B cell (primary cell): ENCODE data around the gene KCNJ10. TPM values are rescaled to one million over a fixed set of nuclear protein-coding genes. Genes with fewer than 3 reads are reported as not detected.

ENCODE experiments used
- ATAC-seq: fragments of 200-7000 bp; cut with Tn5 transposase; one replicate; pipeline ENCODE4 v1.10.0; 2021; ENCODE audit warnings: low read depth, mild to moderate bottlenecking, moderate number of reproducible peaks, moderate library complexity
- CTCF ChIA-PET: fragments of 350-600 bp; sonication (Branson Sonifier 250); formaldehyde crosslinking; loops from one replicate; lab custom pipeline; 2021; ENCODE audit warnings: antibody characterized with exemption, inconsistent platforms; lab: Charles Lee
- POLR2A ChIA-PET: fragments of 350-600 bp; sonication (Branson Sonifier 250); formaldehyde crosslinking; loops from one replicate; lab custom pipeline; 2021; ENCODE audit warnings: antibody characterized with exemption; lab: Charles Lee
- DNase-seq: peaks from one replicate; pipeline ENCODE4 v3.0.0; 2013
- H2AFZ ChIP-seq: 2 replicates; pipeline ENCODE4 v1.6.1; 2012; ENCODE audit warnings: mild to moderate bottlenecking, low read depth, low read length; ENCODE audit not compliant: insufficient read depth, poor library complexity, severe bottlenecking
- H3K27ac ChIP-seq, 2 donors: 1 replicate in 1 of 2; 2 replicates in 1 of 2; pipeline ENCODE4 v1.5.1; 2012 to 2013; ENCODE audit warnings: low read length in 2 of 2, mild to moderate bottlenecking in 2 of 2, moderate library complexity in 1 of 2
- H3K27me3 ChIP-seq, 4 experiments: fragments of 200-600 bp in 1 of 4; sonication (generic) in 1 of 4; replicated peaks in 1 of 4; 1 replicate in 2 of 4; 2 replicates in 2 of 4; pipeline versions ENCODE4 v1.6.1 to v1.7.0; 2013 to 2016; ENCODE audit warnings: low read length in 3 of 4, mild to moderate bottlenecking in 2 of 4, mixed read lengths in 1 of 4, moderate library complexity in 1 of 4; ENCODE audit not compliant: insufficient read depth in 4 of 4, control insufficient read depth in 3 of 4; ENCODE audit errors: control extremely low read depth in 1 of 4
- H3K36me3 ChIP-seq, 2 experiments: replicated peaks in 1 of 2; 1 replicate in 1 of 2; 2 replicates in 1 of 2; pipeline versions ENCODE4 v1.6.1 to v1.7.1; 2013; ENCODE audit warnings: low read length in 1 of 2; ENCODE audit not compliant: insufficient read depth in 2 of 2, control insufficient read depth in 1 of 2; ENCODE audit errors: control extremely low read depth in 1 of 2, extremely low read depth in 1 of 2
- H3K4me1 ChIP-seq, 2 donors: fragments of 200-600 bp in 1 of 2; sonication (generic) in 1 of 2; 1 replicate in 1 of 2; 2 replicates in 1 of 2; pipeline versions ENCODE4 v1.5.1 to v1.6.1; 2013 to 2017; ENCODE audit warnings: low read length in 2 of 2; ENCODE audit not compliant: control insufficient read depth in 2 of 2, insufficient read depth in 2 of 2
- H3K4me2 ChIP-seq: replicated peaks from 2 replicates; pipeline ENCODE3; 2012; ENCODE audit warnings: mild to moderate bottlenecking, low read depth, low read length; ENCODE audit not compliant: poor library complexity, severe bottlenecking
- H3K4me3 ChIP-seq, 5 experiments: fragments of 200-600 bp in 1 of 5; sonication (generic) in 1 of 5; 1 replicate in 3 of 5; 2 replicates in 2 of 5; pipeline versions ENCODE4 v1.5.1 to v1.7.0; 2011 to 2016; ENCODE audit warnings: low read length in 4 of 5, mild to moderate bottlenecking in 4 of 5, low read depth in 2 of 5, control low read depth in 1 of 5, moderate library complexity in 1 of 5; ENCODE audit not compliant: insufficient read depth in 1 of 5; ENCODE audit errors: control extremely low read depth in 1 of 5, extremely low read depth in 1 of 5
- H3K79me2 ChIP-seq: fragments of 200-600 bp; sonication (generic); one replicate; pipeline ENCODE4 v1.6.0; 2016; ENCODE audit warnings: low read length; ENCODE audit not compliant: control insufficient read depth, insufficient read depth
- H3K9ac ChIP-seq: fragments of 200-600 bp; sonication (generic); 2 replicates; pipeline ENCODE4 v1.6.1; 2017; ENCODE audit warnings: mild to moderate bottlenecking, low read length, moderate library complexity
- H3K9me3 ChIP-seq, 3 donors: one replicate each; pipeline versions ENCODE4 v1.6.1 to v1.7.1; 2013; ENCODE audit warnings: low read length in 2 of 3; ENCODE audit not compliant: control insufficient read depth in 2 of 3, insufficient read depth in 1 of 3; ENCODE audit errors: control extremely low read depth in 1 of 3
- H4K20me1 ChIP-seq: 2 replicates; pipeline ENCODE4 v1.6.0; 2012; ENCODE audit warnings: mild to moderate bottlenecking, low read length; ENCODE audit not compliant: insufficient read depth, control insufficient read depth, poor library complexity, severe bottlenecking
- H3K27ac Mint-ChIP-seq: one replicate; pipeline ENCODE4 v1.8.0; 2021; ENCODE audit warnings: mixed read lengths
- H3K27me3 Mint-ChIP-seq: one replicate; pipeline ENCODE4 v1.8.0; 2021; ENCODE audit warnings: mixed read lengths
- H3K4me1 Mint-ChIP-seq: one replicate; pipeline ENCODE4 v1.8.0; 2021; ENCODE audit warnings: mixed read lengths
- H3K4me3 Mint-ChIP-seq: one replicate; pipeline ENCODE4 v1.8.0; 2021; ENCODE audit warnings: mixed read lengths
- H3K9me3 Mint-ChIP-seq: one replicate; pipeline ENCODE4 v1.8.0; 2022; ENCODE audit warnings: mixed read lengths; ENCODE audit not compliant: insufficient read depth
- EZH2 ChIP-seq: IDR thresholded peaks from 2 replicates; pipeline ENCODE4 v1.6.1; 2012; ENCODE audit warnings: borderline replicate concordance, low read depth, mild to moderate bottlenecking, moderate library complexity, low read length; ENCODE audit not compliant: insufficient read depth, poor library complexity, severe bottlenecking
- WGBS: methylation state at CpG from one replicate; pipeline ENCODE4 v1.1.5; 2013; ENCODE audit warnings: missing lambda C conversion rate; ENCODE audit not compliant: insufficient coverage; 5-methylcytosine and 5-hydroxymethylcytosine counted together
- intact Hi-C: fragments of 100-400 bp; cut with micrococcal nuclease; formaldehyde crosslinking; loops from one replicate; pipeline ENCODE4 v1.10.0; 2022
- polyA plus RNA-seq: library from polyadenylated mRNA; depleted of rRNA; stranded (reverse); fragments of >200 nt; gene quantifications from 2 replicates; pipeline ENCODE4 v1.2.3, GENCODE V29; 2012
- total RNA-seq, 2 donors: library from RNA; stranded (reverse); fragments of 120-200 nt in 1 of 2; gene quantifications; 1 replicate in 1 of 2; 2 replicates in 1 of 2; pipeline versions ENCODE4 v1.2.3 to v1.2.4, GENCODE V29; 2013 to 2022
- TF ChIP-seq, protein P1 (sequence below): fragments of 200-600 bp; IDR thresholded peaks from one replicate; pipeline ENCODE4 v1.8.0; 2022; ENCODE audit warnings: antibody characterized with exemption, mild to moderate bottlenecking

The KCNJ10 gene
- total and polyA plus RNA-seq, 2 donors (not counting 1 experiment from before 2014, with no cell fraction given) = not detected

- intact Hi-C loops = no loop called here
- no peak overlapping the region for H3K9ac ChIP-seq
- Mint-ChIP-seq H3K9me3 (no peaks in the 10 kb centered on the region), H3K4me1 (peaks cover 4% of the 10 kb centered on the region), H3K27ac (no peak overlapping the region), H3K4me3 (no peak overlapping the region), H3K27me3 (peaks cover 42% of the 10 kb centered on the region)
- H3K27me3 ChIP-seq = peaks cover 0 to 37% (median 7%) of the 10 kb centered on the region in 4 experiments
- no peaks in the 10 kb centered on the region for H3K9me3 ChIP-seq
- no peaks in the 10 kb centered on the region for H3K36me3 ChIP-seq
- no peaks in the 10 kb centered on the region for H3K79me2 ChIP-seq
- TF ChIP-seq, protein P1, sequence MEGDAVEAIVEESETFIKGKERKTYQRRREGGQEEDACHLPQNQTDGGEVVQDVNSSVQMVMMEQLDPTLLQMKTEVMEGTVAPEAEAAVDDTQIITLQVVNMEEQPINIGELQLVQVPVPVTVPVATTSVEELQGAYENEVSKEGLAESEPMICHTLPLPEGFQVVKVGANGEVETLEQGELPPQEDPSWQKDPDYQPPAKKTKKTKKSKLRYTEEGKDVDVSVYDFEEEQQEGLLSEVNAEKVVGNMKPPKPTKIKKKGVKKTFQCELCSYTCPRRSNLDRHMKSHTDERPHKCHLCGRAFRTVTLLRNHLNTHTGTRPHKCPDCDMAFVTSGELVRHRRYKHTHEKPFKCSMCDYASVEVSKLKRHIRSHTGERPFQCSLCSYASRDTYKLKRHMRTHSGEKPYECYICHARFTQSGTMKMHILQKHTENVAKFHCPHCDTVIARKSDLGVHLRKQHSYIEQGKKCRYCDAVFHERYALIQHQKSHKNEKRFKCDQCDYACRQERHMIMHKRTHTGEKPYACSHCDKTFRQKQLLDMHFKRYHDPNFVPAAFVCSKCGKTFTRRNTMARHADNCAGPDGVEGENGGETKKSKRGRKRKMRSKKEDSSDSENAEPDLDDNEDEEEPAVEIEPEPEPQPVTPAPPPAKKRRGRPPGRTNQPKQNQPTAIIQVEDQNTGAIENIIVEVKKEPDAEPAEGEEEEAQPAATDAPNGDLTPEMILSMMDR = no peak
- no peak for TF ChIP-seq EZH2
- DNase-seq (no peak), ATAC-seq (no peak)
- 78% methylated on average over 1 of the region's 3 CpGs for WGBS
- H4K20me1 ChIP-seq = no peaks in the 10 kb centered on the region
- peaks cover 2 to 3% of the 10 kb centered on the region in 2 donors for H3K4me1 ChIP-seq
- ChIA-PET CTCF (interaction anchor here (1.5 to 2.2 kb wide), 2 partner anchors 14 to 18 kb away, joined by 4 to 12 read pairs; no protein-coding TSS in a partner anchor), POLR2A (no interaction called here)
- H2AFZ ChIP-seq = no peak overlapping the region
- H3K4me3 ChIP-seq = no peak overlapping the region
- no peak overlapping the region for H3K4me2 ChIP-seq
- no peak overlapping the region for H3K27ac ChIP-seq
Measured at GRCh38 chr1:160064746-160065145, 5.2 kb downstream of the KCNJ10 start.

- H3K27me3 ChIP-seq = peaks cover 0 to 36% (median 3%) of the 10 kb centered on the region in 4 experiments
- H3K4me2 ChIP-seq = no peak overlapping the region
- no peak overlapping the region for H3K4me3 Mint-ChIP-seq
- H3K27ac Mint-ChIP-seq = no peak overlapping the region
- DNase-seq = no peak
- H3K9ac ChIP-seq = no peak overlapping the region
- POLR2A ChIA-PET = no interaction called here
- intact Hi-C loops = no loop called here
- TF ChIP-seq, protein P1 = no peak
- no peaks in the 10 kb centered on the region for H3K4me1 ChIP-seq
- no peaks in the 10 kb centered on the region for H3K36me3 ChIP-seq
- ATAC-seq = no peak
- H3K9me3 Mint-ChIP-seq = no peaks in the 10 kb centered on the region
- H4K20me1 ChIP-seq = no peaks in the 10 kb centered on the region
- CTCF ChIA-PET = interaction anchor here (0.9 to 2.2 kb wide), 3 partner anchors 10 to 15 kb away, joined by 3 to 12 read pairs (median 3); no protein-coding TSS in a partner anchor
- H3K27ac ChIP-seq = no peak overlapping the region
- no peaks in the 10 kb centered on the region for H3K79me2 ChIP-seq
- WGBS = 100% methylated on average over 1 of the region's 3 CpGs
- H3K9me3 ChIP-seq = no peaks in the 10 kb centered on the region
- H3K4me1 Mint-ChIP-seq = peaks cover under 1% of the 10 kb centered on the region
- H3K27me3 Mint-ChIP-seq = peaks cover 37% of the 10 kb centered on the region
- H3K4me3 ChIP-seq = no peak overlapping the region
- H2AFZ ChIP-seq = no peak overlapping the region
Measured at GRCh38 chr1:160064164-160064563, 5.8 kb downstream of the KCNJ10 start.
